Right ventricle myocardium superior (tissue), 1 donor: ENCODE measurements around the gene SLC34A3. TPM values are rescaled to one million over a fixed set of nuclear protein-coding genes. Genes with fewer than 3 reads are reported as not detected.

Experiments
- ATAC-seq: fragments of 200-7000 bp; cut with Tn5 transposase; one replicate; pipeline ENCODE4 v1.9.1; 2020; ENCODE audit warnings: mild to moderate bottlenecking; ENCODE audit not compliant: poor library complexity
- DNase-seq: peaks from one replicate; pipeline ENCODE4 v3.0.0-alpha.2; 2020
- intact Hi-C: fragments of 100-400 bp; cut with DNase I; formaldehyde crosslinking; loops from one replicate; pipeline ENCODE4 v1.11.2; 2022
- long read RNA-seq: library from polyadenylated mRNA; unstranded; transcript quantifications from one replicate; pipeline ENCODE4 v2.0.0, GENCODE V29; 2021
- total RNA-seq: library from RNA; stranded (reverse); fragmentation: NEBNext Ultra II Directional; extraction: Animal tissue kit (Norgen Biotek cat#: 25700); gene quantifications from one replicate; pipeline ENCODE4 v1.2.1, GENCODE V29; 2021
- donor health status: DM: no; HTN: yes; CAD: no; lungs with severe emphysema.

Gene SLC34A3
- not detected for total RNA-seq
- long read RNA-seq, partial matches to known transcripts: 0 of 7 reads
- long read RNA-seq, other reads (novel, unspliced or antisense): 7 of 7 reads

- no peak for DNase-seq
- intact Hi-C loops: no loop called here
- ATAC-seq: no peak
These were observed at the start of gene SLC34A3 for GRCh38 chr9:137230705-137231371. SLC34A3 (plus strand) TSS chr9:137230901; CDS start chr9:137231703, 802 bp downstream.

DNA sequence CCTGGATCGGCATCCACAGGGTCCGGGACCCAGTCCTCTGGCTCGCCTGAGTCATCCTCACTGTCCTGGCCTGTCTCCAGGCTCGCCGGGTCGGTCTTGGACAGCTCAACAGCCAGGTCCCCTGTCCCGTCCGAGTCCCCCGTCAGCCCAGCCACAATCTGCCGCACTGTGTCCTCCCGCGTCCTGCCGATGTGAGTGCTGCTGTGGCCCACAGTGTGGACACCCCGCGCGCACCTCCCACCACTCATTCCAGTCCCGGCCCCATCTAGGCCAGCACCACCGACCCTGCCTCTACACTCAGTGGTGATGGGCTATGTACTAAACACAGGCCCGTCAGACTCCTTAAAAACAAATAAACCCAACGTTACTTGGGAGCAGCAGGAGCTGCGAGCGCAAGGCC lies 49.0 kb upstream of the SLC34A3 start:
- intact Hi-C loops: no loop called here
- no peak for DNase-seq
- ATAC-seq: no peak

DNA sequence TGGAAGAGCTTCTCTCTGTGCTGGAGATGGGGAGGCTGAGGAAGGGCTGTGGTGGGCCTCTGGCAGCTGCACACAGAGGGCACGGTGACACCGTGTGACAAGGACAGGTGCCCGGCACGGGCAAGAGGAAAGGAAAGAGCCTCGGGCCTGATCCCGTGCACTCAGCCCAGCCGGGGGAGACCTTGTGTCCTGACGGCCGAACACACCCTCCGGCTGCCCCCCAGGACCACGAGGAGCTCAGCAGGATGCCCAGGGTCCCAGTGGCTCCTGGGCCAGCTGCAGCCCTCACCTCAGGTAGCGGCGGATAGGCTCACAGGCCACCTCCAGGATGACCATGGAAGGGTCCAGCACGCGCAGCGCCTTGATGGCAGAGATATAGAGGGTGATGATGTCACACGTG lies 47.9 kb upstream of the SLC34A3 start:
- ATAC-seq (no peak), DNase-seq (no peak)
- intact Hi-C loops: no loop called here

- DNase-seq (no peak), ATAC-seq (no peak)
- intact Hi-C loops: no loop called here
These were observed 46.6 kb upstream of the SLC34A3 start for GRCh38 chr9:137183980-137184595.

DNA sequence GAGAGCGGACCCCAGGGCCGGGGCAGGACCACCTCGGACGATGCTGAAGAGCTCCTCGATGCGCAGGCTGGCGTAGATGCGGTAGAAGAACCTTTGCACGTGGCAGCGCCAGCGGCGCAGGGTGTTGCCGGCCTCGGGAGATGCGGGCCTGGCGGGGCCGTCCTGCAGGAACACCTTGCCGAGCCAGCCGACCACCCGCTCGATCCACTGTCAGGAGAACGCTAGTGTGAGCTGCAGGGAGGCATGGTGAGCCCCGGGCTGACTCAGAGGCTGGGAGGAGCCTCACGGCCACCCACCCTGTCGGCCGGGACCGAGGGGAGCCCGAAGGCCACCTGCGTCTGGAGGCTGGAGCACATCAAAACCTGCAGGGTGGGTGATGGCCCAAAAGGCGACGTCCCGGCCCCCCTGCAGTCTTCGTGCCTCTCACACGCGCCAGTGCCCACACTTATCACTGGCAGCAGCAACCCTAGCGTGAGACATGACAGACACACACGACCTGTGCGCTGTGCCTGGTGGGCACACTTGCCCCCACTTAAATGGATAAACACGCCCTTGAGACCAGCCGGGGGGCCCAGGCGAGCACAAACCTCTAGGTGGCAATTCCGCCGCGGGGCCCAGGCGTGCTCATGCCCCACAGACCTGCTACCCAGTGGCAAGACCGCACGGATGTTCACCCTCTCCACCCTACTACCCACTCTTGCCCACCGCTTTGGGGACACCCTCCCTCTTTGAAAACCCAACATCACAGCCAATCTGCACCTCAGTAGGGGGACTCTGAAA lies 45.6 kb upstream of the SLC34A3 start:
- no peak for ATAC-seq
- intact Hi-C loops: no loop called here
- no peak for DNase-seq

DNA sequence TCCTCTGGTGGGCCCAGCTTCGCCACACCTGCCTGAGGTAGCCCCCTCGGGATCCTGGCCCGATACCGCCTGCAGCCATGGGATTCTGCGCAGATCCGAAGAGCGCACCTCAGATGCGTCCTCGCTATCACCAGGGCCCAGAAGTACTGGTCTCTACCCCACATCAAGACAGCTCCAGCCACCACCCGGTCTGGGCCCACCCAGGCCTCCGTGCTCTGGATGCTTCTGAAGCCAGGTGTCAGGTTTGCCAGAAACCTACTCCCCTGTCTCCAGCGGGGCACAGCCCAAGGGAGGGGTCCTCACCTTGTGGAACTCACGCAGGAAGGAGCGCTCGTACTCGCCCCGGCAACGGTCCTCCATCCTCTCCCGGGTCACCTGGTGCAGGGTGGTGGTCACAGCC lies 44.8 kb upstream of the SLC34A3 start:
- DNase-seq (no peak), ATAC-seq (no peak)
- intact Hi-C loops: no loop called here

GRCh38 chr9:137186385-137186784 lies 44.3 kb upstream of the SLC34A3 start:
- ATAC-seq (no peak), DNase-seq (no peak)
- intact Hi-C loops: no loop called here

DNA sequence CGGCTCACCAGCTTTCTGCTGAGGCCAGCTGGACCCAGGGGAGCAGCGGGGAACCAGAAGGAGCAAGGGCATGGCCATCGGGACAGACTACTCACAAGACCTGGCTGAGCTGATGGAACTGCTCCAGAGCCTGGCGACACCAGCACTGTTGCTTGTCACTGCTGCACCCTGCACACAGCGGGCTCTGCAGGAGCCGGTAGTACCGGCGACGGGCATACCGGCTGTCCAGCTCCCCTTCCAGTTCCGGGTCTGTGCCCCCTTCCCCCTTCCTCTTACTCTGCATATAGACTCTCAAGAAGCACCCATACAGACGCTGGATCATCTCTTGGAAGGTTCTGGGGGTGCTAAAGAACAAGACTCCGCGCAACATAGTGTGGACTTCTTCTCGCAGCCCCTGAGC lies 43.3 kb upstream of the SLC34A3 start:
- ATAC-seq (no peak), DNase-seq (no peak)
- intact Hi-C loops: no loop called here

DNA sequence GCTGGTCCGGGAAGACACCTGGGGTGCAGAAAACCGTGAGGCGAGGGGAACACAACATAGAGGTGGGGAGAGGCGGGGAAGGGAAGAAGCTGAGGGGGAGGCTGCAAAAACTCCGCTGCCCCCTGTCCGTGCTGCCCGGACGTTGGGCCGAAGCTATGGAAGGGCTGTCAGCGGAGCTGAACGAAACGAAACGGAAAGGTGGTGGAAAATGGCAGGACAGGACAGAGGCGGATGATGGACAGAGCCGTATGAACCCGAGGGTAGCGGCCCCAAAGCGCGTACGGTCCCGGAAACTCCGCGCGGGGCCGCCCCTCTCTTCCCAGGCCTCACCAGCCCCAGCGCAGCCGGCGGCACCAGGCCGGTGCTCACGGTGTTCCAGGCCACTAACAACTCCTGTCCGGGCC lies 42.6 kb upstream of the SLC34A3 start:
- intact Hi-C loops: no loop called here
- ATAC-seq (peak; percentile 21), DNase-seq (no peak)

GRCh38 chr9:137188490-137189296 lies 42.0 kb upstream of the SLC34A3 start, which contains the start of the genes ANAPC2 and SSNA1:
ANAPC2 (minus strand) TSS chr9:137188560; CDS start chr9:137188532, 28 bp downstream.
SSNA1 (plus strand) TSS chr9:137188676; CDS start chr9:137188727, 51 bp downstream.
- ATAC-seq: peak; percentile 93

GRCh38 chr9:137189297-137190295 lies 41.1 kb upstream of the SLC34A3 start:
- no peak for ATAC-seq
- intact Hi-C loops: loop anchor here (5.0 kb wide), 1 partner anchor 38 kb away; the partner anchor contains the start of genes CYSRT1 and RNF224
- no peak for DNase-seq

More at GRCh38 chr9:137188490-137189296, 42.0 kb upstream of the SLC34A3 start, which contains the start of the genes ANAPC2 and SSNA1:
- peak; percentile 96 for DNase-seq
- intact Hi-C loops: no loop called here

GRCh38 chr9:137190315-137190856 lies 40.3 kb upstream of the SLC34A3 start:
- ATAC-seq: no peak
- intact Hi-C loops: loop anchor here (5.0 kb wide), 1 partner anchor 37 kb away; the partner anchor contains the start of genes CYSRT1 and RNF224
- no peak for DNase-seq

DNA sequence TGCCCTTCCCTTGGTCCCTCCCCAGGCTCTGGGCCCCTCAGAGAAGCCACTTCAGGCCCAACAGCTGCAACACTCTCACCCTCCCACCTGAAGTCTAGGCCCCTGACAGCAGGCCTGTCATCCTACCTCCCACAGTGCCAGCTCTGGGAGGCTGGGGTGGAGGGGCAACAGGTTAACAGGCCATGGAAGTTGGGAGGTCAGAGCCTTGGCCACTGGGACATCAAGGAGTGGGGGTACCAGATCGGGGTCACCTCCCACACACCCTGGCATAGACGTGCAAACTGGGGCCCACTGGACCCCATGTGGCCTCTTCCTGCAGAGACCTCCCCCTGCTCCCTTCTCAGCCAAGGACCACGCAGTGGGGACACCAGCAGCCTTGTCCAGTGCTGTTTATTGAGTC lies 39.5 kb upstream of the SLC34A3 start:
- no peak for DNase-seq
- no peak for ATAC-seq
- intact Hi-C loops: loop anchor here (5.0 kb wide), 1 partner anchor 36 kb away; the partner anchor contains the start of genes CYSRT1 and RNF224

- ATAC-seq (no peak), DNase-seq (no peak)
- intact Hi-C loops: loop anchor here (5.0 kb wide), 1 partner anchor 35 kb away; the partner anchor contains the start of genes CYSRT1 and RNF224
These were observed 38.8 kb upstream of the SLC34A3 start for GRCh38 chr9:137191691-137192447.

DNA sequence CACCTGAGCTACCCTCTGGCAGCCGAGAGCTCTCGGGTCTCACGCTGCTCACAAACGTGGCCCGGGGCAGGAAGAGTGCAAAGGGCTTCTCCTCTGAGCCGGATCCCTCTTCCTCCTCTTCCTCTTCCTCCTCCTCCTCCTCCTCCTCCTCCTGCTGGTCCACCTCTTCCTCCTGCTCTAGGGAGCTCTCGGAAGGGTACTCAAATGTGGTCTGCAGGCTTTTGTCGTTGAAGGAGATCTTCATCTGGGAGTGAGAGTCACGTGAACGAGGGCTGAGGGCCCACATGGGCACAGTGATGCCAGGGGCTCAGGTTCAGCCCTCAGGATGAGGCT lies 38.3 kb upstream of the SLC34A3 start:
- ATAC-seq: no peak
- intact Hi-C loops: loop anchor here (5.0 kb wide), 1 partner anchor 35 kb away; the partner anchor contains the start of genes CYSRT1 and RNF224
- DNase-seq: no peak

- intact Hi-C loops: loop anchor here (5.0 kb wide), 1 partner anchor 34 kb away; the partner anchor contains the start of genes CYSRT1 and RNF224
- no peak for ATAC-seq
These were observed 37.8 kb upstream of the SLC34A3 start for GRCh38 chr9:137192859-137193258.

More at GRCh38 chr9:137192859-137193258, 37.8 kb upstream of the SLC34A3 start:
- DNase-seq: no peak
